CD4-positive, CD25-positive, alpha-beta regulatory T cell (primary cell): ENCODE measurements around the gene PTGES3L. TPM values are rescaled to one million over a fixed set of nuclear protein-coding genes. Genes with fewer than 3 reads are reported as not detected.
"Not testable (repeated sequence)": the region's sequence is repeated elsewhere in the genome, so short reads cannot be mapped to it uniquely, and the experiment has no call there.

Experiments
- ATAC-seq, 2 donors: fragments of 150-1000 bp; cut with Tn5 transposase; one replicate each; pipeline ENCODE4 v1.10.0; 2021; ENCODE audit warnings: low read depth in 2 of 2, moderate number of reproducible peaks in 2 of 2, moderate library complexity in 1 of 2
- DNase-seq, 3 donors: peaks; one replicate each; pipeline versions ENCODE4 v3.0.0 to v3.0.0-alpha.2; 2012 to 2022; ENCODE audit warnings: mixed read lengths in 1 of 3
- H3K27ac ChIP-seq: one replicate; pipeline ENCODE4 v1.7.0; 2013; ENCODE audit warnings: mild to moderate bottlenecking, low read length; ENCODE audit not compliant: insufficient read depth, poor library complexity, severe bottlenecking
- H3K27me3 ChIP-seq: one replicate; pipeline ENCODE4 v1.7.0; 2013; ENCODE audit warnings: low read length; ENCODE audit not compliant: control insufficient read depth, insufficient read depth
- H3K36me3 ChIP-seq: one replicate; pipeline ENCODE4 v1.7.0; 2013; ENCODE audit warnings: mild to moderate bottlenecking, low read length, moderate library complexity; ENCODE audit not compliant: control insufficient read depth, insufficient read depth
- H3K4me1 ChIP-seq: 2 replicates; pipeline ENCODE4 v1.7.0; 2013; ENCODE audit warnings: mild to moderate bottlenecking, low read length; ENCODE audit not compliant: insufficient read depth, control insufficient read depth, poor library complexity, severe bottlenecking
- H3K4me3 ChIP-seq: one replicate; pipeline ENCODE4 v1.7.0; 2013; ENCODE audit warnings: low read depth, mild to moderate bottlenecking, low read length, moderate library complexity
- H3K9me3 ChIP-seq, 2 experiments: 1 replicate in 1 of 2; 2 replicates in 1 of 2; pipeline ENCODE4 v1.7.0; 2013; ENCODE audit warnings: low read length in 2 of 2, mild to moderate bottlenecking in 1 of 2, moderate library complexity in 1 of 2; ENCODE audit not compliant: control insufficient read depth in 2 of 2
- H3K27ac Mint-ChIP-seq, 3 donors: one replicate each; pipeline ENCODE4 v1.8.0; 2020 to 2022; ENCODE audit warnings: mild to moderate bottlenecking in 3 of 3, mixed read lengths in 3 of 3, moderate library complexity in 2 of 3
- H3K27me3 Mint-ChIP-seq: one replicate; pipeline ENCODE4 v1.8.0; 2022; ENCODE audit warnings: mild to moderate bottlenecking, mixed read lengths
- H3K36me3 Mint-ChIP-seq: one replicate; pipeline ENCODE4 v1.8.0; 2020; ENCODE audit warnings: mixed read lengths
- H3K4me1 Mint-ChIP-seq, 4 donors: one replicate each; pipeline ENCODE4 v1.8.0; 2020 to 2022; ENCODE audit warnings: mixed read lengths in 4 of 4, mild to moderate bottlenecking in 1 of 4
- H3K4me3 Mint-ChIP-seq, 4 donors: one replicate each; pipeline ENCODE4 v1.8.0; 2020 to 2022; ENCODE audit warnings: mild to moderate bottlenecking in 4 of 4, mixed read lengths in 4 of 4, moderate library complexity in 3 of 4
- H3K9me3 Mint-ChIP-seq, 7 donors: one replicate each; pipeline ENCODE4 v1.8.0; 2020 to 2022; ENCODE audit warnings: mixed read lengths in 7 of 7, mild to moderate bottlenecking in 3 of 7, moderate library complexity in 2 of 7
- polyA plus RNA-seq, 4 donors: library from polyadenylated mRNA; unstranded; fragments of 300-500 nt; fragmentation: Illumina TruSeq; gene quantifications; one replicate each; pipeline ENCODE4 v1.2.3, GENCODE V29; 2021
- total RNA-seq: library from RNA; stranded (reverse); gene quantifications from one replicate; pipeline ENCODE4 v1.2.3, GENCODE V29; 2022

The PTGES3L gene
- total and polyA plus RNA-seq, 5 donors from 2014 or later, result 1.5 TPM; not detected in 4

DNA sequence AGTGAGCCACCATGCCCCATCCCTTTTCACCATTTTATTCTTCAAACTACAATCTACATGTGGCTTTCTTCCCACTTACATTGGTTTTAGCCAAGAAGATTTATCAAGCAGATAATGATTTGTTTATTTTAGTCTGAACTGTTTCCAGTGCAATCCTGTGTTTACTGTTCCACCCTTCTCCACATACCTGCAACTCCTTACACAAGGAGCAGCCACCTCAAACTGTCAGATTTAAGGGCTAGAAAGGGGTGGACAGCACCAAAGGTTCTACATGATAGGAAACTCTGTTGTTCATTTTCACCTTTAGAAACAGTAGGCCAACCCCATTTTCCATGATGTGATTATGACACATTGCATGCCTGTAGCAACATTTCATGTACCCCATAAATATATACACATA lies 2.4 kb upstream of the PTGES3L start:
- H3K4me3 Mint-ChIP-seq, result peak overlapping the region; percentile 97 to 99 (median 97)
- Histone ChIP-seq H3K4me3 (no peak overlapping the region), H3K4me1 (peaks cover 21% of the 10 kb centered on the region), H3K9me3 (no peaks in the 10 kb centered on the region), H3K27me3 (no peaks in the 10 kb centered on the region), H3K36me3 (peaks cover 14% of the 10 kb centered on the region), H3K27ac (no peak overlapping the region)
- H3K9me3 Mint-ChIP-seq, result no peaks in the 10 kb centered on the region
- H3K4me1 Mint-ChIP-seq, result peaks cover 11 to 49% (median 28%) of the 10 kb centered on the region in 4 donors
- H3K27me3 Mint-ChIP-seq, result peaks cover 4% of the 10 kb centered on the region
- ATAC-seq (no peak), DNase-seq (no peak)
- H3K36me3 Mint-ChIP-seq, result peaks cover 3% of the 10 kb centered on the region
- no peak overlapping the region for H3K27ac Mint-ChIP-seq

GRCh38 chr17:42980766-42981397 lies 1.0 kb upstream of the PTGES3L start:
- peaks cover 4% of the 10 kb centered on the region for H3K27me3 Mint-ChIP-seq
- ATAC-seq (peak; percentile 70 to 72), DNase-seq (peak; percentile 49 to 78 (median 63))
- no peaks in the 10 kb centered on the region for H3K27me3 ChIP-seq
- peak overlapping the region; percentile 97 to 99 (median 97) for H3K4me3 Mint-ChIP-seq
- no peaks in the 10 kb centered on the region for H3K9me3 ChIP-seq
- H3K4me1 ChIP-seq, result peaks cover 21% of the 10 kb centered on the region
- H3K36me3 Mint-ChIP-seq, result peaks cover 3% of the 10 kb centered on the region
- peak overlapping the region; percentile 92 to 98 (median 97) for H3K27ac Mint-ChIP-seq
- peaks cover 11 to 49% (median 28%) of the 10 kb centered on the region in 4 donors for H3K4me1 Mint-ChIP-seq
- peaks cover 4% of the 10 kb centered on the region for H3K36me3 ChIP-seq
- peak overlapping the region; percentile 88 for H3K4me3 ChIP-seq
- H3K27ac ChIP-seq, result peak overlapping the region; percentile 85
- H3K9me3 Mint-ChIP-seq, result peaks cover 0 to 2% (median 0%) of the 10 kb centered on the region in 7 donors

DNA sequence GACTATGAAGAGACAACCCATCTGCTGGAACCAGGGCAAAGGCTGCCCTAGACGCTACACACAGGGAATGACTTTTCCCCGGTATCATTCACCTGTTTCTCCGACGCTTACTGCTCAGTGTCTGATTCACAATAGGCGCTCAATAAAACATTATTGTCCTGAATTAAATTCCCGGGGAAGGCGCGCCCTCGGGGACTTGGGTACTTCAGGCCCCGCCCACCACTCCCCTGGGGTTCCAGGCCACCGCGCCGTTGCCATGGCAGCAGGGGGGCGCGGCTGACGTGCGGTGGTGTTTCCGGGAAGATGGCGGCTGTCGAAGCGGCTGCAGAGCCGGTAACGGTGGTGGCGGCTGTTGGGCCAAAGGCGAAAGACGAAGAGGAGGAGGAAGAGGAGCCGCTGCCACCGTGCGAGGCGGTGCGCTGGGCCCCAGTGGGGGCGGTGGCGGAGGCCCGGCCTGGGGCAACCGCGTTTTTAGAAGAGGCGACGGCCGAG lies 440 bp upstream of the PTGES3L start, which contains the start of gene RUNDC1:
Gene RUNDC1, plus strand, starts transcription at position 292 of the 492 bp plus-strand sequence. Its CDS starts 12 bp downstream, at position 304.
- H3K9me3 Mint-ChIP-seq, result peaks cover 0 to 2% (median 0%) of the 10 kb centered on the region in 7 donors
- H3K4me1 ChIP-seq, result peaks cover 21% of the 10 kb centered on the region
- H3K36me3 ChIP-seq, result no peaks in the 10 kb centered on the region

DNA sequence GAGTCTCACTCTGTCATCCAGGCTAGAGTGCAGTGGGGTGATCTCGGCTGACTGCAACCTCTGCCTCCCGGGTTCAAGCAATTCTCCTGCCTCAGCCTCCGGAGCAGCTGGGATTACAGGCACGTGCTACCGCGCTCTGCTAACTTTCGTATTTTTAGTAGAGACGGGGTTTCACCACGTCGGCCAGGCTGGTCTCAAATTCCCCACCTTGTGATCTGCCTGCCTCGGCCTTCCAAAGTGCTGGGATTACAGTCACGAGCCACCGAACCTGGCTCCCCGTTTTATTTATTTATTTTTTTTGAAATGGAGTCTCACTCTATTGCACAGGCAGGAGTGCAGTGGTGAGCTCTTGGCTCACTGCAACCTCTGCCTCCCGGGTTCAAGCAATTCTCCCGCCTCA lies 4.2 kb downstream of the PTGES3L start:
- H3K36me3 ChIP-seq, H3K9me3 Mint-ChIP-seq, ATAC-seq, H3K27ac ChIP-seq, H3K9me3 ChIP-seq, H3K36me3 Mint-ChIP-seq, H3K4me1 ChIP-seq, DNase-seq, H3K27me3 Mint-ChIP-seq, H3K4me3 ChIP-seq, H3K27me3 ChIP-seq, H3K27ac Mint-ChIP-seq: not testable (repeated sequence)
- Mint-ChIP-seq H3K4me1 (peaks cover 0 to 16% (median 11%) of the 10 kb centered on the region in 4 donors), H3K4me3 (peak overlapping the region in 1 of 4 donors; percentile 65)

More for the DNA sequence above, 440 bp upstream of the PTGES3L start, which contains the start of gene RUNDC1:
- H3K27me3 Mint-ChIP-seq, result peaks cover 4% of the 10 kb centered on the region
- peak within 1 kb of the TSS; percentile 85 for H3K27ac ChIP-seq
- H3K4me1 Mint-ChIP-seq, result peaks cover 11 to 44% (median 28%) of the 10 kb centered on the region in 4 donors
- peak; percentile 79 for ATAC-seq
- H3K36me3 Mint-ChIP-seq, result peaks cover 3% of the 10 kb centered on the region
- peak within 1 kb of the TSS; percentile 97 to 100 (median 98) for H3K4me3 Mint-ChIP-seq
- H3K4me3 ChIP-seq, result peak within 1 kb of the TSS; percentile 88
- peak; percentile 86 to 91 (median 88) for DNase-seq
- H3K27ac Mint-ChIP-seq, result peak within 1 kb of the TSS; percentile 97 to 98 (median 97)
- H3K27me3 ChIP-seq, result no peaks in the 10 kb centered on the region
- no peaks in the 10 kb centered on the region for H3K9me3 ChIP-seq

GRCh38 chr17:42975265-42975664 lies 4.6 kb downstream of the PTGES3L start:
- Histone ChIP-seq H3K4me1 (peaks cover 6% of the 10 kb centered on the region), H3K4me3 (no peak overlapping the region), H3K36me3 (no peaks in the 10 kb centered on the region), H3K9me3 (no peaks in the 10 kb centered on the region), H3K27me3 (no peaks in the 10 kb centered on the region), H3K27ac (no peak overlapping the region)
- peaks cover 2% of the 10 kb centered on the region for H3K27me3 Mint-ChIP-seq
- DNase-seq (no peak), ATAC-seq (no peak)
- peaks cover 0 to 12% (median 9%) of the 10 kb centered on the region in 4 donors for H3K4me1 Mint-ChIP-seq
- peaks cover 0 to 2% (median 0%) of the 10 kb centered on the region in 7 donors for H3K9me3 Mint-ChIP-seq
- peak overlapping the region in 2 of 4 donors; percentile 65 to 82 for H3K4me3 Mint-ChIP-seq
- no peaks in the 10 kb centered on the region for H3K36me3 Mint-ChIP-seq
- no peak overlapping the region for H3K27ac Mint-ChIP-seq

DNA sequence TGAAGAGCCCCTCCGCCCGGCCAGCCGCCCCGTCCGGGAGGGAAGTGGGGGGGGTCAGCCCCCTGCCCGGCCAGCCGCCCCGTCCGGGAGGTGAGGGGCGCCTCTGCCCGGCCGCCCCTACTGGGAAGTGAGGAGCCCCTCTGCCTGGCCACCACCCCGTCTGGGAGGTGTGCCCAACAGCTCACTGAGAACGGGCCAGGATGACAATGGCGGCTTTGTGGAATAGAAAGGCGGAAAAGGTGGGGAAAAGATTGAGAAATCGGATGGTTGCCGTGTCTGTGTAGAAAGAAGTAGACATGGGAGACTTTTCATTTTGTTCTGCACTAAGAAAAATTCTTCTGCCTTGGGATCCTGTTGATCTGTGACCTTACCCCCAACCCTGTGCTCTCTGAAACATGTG lies 6.6 kb downstream of the PTGES3L start:
- H3K36me3 ChIP-seq, ATAC-seq, H3K4me3 Mint-ChIP-seq, DNase-seq, H3K27me3 ChIP-seq, H3K4me3 ChIP-seq, H3K9me3 ChIP-seq, H3K9me3 Mint-ChIP-seq, H3K27me3 Mint-ChIP-seq, H3K36me3 Mint-ChIP-seq, H3K4me1 Mint-ChIP-seq, H3K27ac ChIP-seq, H3K27ac Mint-ChIP-seq, H3K4me1 ChIP-seq: not testable (repeated sequence)

GRCh38 chr17:42971589-42971988 lies 8.3 kb downstream of the PTGES3L start:
- no peaks in the 10 kb centered on the region for H3K27me3 Mint-ChIP-seq
- peaks cover 0 to 8% (median 0%) of the 10 kb centered on the region in 4 donors for H3K4me1 Mint-ChIP-seq
- H3K4me3 Mint-ChIP-seq, result no peak overlapping the region
- Histone ChIP-seq H3K27me3 (no peaks in the 10 kb centered on the region), H3K4me1 (no peaks in the 10 kb centered on the region), H3K27ac (no peak overlapping the region), H3K36me3 (no peaks in the 10 kb centered on the region), H3K9me3 (no peaks in the 10 kb centered on the region), H3K4me3 (no peak overlapping the region)
- no peak for DNase-seq
- no peak overlapping the region for H3K27ac Mint-ChIP-seq
- peaks cover 0 to 2% (median 0%) of the 10 kb centered on the region in 7 donors for H3K9me3 Mint-ChIP-seq
- no peaks in the 10 kb centered on the region for H3K36me3 Mint-ChIP-seq
- no peak for ATAC-seq
